Measurements from ENCODE around the gene PTPRE.

The PTPRE gene

DNA sequence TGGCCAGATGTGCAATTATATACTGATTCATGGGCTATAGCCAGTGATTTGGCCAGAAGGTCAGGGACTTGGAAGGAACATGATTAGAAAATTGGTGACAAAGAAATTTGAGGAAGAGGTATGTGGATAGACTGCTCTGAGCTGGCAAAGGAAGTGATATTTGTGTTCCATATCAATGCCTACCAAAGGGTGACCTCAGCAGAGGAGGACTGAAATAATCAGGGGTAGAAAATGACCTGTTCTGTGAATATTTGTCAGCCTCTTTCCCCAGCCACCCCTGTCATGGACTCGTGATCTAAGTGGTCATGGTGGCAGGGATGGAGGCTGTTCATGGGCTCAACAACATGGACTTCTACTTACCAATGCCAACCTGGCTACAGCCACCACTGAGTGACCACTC, 47.0 kb downstream of the PTPRE start:
- DNase-seq (ENCODE audit: low read depth) = no peak

DNA sequence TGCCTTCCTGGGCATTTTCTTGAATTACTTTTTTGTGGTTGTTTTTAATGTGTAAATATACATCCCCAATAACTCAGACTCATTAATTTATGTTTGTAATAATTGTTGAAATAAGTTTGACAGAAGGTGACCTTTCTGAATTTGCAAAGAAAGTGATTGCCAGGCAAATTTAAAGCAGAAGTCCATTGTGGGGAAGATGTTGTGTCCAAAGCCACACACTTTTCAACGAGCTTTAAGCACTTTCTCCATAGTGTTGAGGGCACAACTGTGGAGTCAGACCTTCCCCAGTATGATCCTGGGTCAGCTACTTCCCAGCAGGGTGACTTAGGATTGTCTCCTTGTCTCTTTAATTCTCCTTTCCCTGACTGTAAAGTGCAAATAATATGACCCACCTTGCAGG, 52.5 kb downstream of the PTPRE start:
- no peak for DNase-seq (ENCODE audit: low read depth)

DNA sequence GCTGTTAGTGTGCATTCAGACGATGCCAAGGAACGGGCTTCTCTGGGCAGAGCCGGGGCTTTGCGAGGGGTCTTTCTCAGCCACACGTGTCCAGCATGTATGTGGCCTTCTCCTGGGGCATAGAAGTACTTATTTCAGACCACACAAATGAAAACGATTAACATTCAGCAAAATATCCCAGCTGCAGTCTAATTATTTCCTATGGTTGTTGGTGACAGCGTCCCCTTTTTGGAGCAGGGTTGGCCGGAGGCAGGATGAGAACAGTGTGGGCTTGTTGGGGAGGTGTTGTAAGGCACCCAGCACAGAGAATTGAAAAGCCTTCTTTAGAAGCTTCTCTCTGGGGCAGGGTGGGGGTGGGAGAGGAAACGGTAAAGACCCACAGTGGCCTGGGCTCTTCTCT, 54.2 kb downstream of the PTPRE start:
- no peak for DNase-seq (ENCODE audit: low read depth)

DNA sequence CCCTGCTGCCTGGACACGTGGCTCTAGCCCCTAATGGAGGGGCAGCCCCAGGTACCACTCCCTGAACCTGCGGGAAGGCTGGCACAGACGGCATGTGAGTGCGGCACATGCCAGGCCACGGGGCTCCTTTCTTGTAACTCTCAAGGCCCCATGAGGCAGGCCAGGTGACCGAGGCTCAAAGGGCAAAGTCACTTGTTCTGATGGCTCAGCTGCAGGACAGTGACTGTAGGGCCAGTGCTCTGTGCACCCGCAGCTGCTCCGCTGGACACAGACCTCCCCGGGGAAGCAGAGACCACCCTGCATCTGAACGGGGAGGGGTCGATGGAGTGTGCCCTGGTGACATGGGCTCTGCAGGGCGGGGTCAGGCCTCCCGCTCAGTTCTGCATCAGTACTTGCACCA, 55.3 kb downstream of the PTPRE start:
- DNase-seq (ENCODE audit: low read depth) = no peak

DNA sequence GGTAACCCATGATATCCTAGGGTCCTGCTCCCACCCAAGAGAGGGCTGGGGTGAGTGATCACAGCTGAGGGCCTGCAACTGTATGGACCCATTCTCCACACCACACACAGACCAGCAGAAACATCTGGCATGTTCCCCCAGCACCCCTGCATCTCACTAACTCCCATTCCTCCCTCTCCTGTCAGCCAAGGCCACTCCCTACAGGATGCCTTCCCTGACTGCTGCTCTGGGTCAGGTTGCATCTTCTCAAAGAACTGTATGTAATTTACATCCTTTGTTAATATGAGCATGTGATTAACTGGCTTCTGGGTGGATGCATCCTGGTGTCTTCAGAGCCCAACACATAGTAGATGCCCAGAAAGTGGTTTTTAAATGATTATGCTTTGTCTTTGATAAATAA, 56.2 kb downstream of the PTPRE start:
- DNase-seq (ENCODE audit: low read depth) = no peak

DNA sequence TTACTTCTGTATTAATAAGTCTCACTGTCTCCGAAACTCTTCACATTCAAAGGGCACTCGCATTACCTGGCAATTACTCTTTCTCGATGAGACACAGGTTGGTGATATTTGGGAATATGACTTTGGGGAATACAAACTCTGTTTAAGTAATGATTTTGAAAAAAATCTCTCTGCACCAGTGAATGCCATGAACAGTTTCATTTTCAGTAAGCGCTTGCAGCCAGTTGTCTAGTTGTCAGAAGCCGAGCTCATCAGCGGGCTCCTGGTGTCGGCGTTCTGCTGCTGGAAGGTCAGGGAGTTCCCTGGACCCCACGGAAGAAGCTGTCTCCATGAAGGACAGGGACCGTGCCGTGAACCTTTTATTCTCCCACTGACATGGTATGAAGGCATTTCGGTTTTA, 57.7 kb downstream of the PTPRE start:
- no peak for DNase-seq (ENCODE audit: low read depth)

DNA sequence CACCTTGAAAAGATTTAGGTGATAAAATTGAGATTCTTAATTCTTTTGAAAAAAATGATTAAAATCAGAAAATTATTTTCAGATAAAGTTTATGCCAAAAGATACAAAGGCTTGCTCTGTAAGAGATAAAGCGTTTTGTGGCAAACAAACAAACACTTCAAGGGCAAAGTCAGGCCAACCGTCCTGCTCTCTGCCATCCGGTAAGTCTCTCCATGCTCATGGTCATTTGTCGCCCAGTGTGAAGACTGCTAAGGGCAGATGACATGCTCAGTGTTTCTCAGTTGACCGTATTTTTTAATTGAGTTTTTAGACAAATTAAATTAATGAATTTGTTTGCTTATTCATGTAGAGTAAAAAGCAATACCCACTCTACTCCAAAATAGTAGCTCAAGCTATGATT, 60.0 kb downstream of the PTPRE start:
- no peak for DNase-seq (ENCODE audit: low read depth)

DNA sequence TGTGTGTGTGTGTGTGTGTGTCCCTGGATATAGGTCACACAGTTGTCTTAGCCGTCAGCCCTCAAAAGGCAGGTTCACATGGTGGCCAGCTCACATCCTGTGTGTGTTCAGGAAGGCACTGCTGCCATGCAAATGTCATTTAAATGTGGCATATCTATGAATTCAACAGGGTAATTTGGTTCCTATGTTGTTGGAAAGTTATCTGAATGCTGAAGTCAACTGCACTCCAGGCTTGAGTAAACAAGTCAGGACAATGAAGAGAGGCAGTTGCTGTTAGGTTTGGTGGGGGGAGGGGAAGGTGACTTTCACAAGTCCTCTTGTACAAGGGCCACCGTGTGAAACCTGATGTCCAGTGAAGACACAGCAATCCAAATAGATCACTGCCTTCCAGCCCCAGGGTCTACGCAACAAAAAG, 61.1 kb downstream of the PTPRE start:
- no peak for DNase-seq (ENCODE audit: low read depth)

DNA sequence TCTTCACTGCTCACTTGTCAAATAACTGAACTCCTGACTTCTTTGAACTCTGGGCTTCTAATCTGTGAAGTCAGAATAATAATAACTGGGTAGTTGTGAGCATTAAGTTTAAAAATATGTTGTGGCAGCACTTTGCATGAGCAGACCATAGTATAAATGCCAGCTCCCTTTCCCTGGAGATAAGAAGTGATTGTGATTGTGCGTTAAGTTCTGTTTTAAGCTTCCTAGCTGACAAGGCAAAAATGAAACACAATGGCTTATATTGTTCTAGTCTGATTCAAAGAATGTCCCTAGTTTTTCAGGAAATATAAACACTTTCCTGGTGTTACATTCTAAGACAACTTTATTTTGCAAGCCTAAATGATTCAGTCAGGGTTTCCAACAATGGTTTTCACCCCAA, 61.8 kb downstream of the PTPRE start:
- DNase-seq (ENCODE audit: low read depth) = no peak

DNA sequence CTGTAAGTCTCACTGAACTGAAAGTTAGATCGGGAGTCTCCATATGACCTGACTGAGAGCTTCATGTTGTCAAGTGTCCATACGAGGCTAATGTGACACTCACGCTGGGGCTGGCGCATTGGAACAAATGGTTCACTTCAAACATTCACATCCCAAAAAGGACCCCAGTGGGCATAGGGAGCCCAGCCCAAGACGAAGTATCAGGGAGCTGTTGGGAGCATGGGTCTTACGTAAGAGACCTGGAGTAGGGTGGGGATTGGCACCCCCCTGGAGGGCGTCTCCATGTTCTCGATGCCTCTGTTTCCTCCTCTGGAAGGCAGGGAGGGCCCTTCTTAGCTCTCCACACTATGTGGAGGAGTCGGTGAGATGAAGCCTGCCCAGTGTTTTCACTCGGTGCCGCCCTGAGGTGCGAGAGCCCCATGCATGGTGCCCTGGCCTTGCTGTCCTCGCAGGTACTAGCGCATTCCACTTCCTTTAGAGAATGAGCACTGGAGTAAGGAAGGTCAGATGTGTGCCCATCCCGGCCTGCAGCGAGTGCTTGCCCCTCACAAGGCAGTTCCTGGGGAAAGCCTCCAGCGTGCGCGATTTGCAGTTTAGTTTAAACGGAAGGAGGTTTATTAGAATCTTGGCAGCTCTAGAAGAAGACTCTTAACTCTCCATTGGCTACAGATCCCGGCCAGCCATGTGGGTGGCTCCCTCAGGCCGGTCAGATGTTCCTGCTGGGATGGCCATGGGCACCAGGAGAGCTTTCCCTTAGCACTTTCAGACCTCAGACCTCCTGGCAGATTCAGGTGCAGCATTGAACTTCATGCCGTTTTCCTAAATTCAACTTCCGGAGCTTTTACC, 64.4 kb downstream of the PTPRE start:
- DNase-seq (ENCODE audit: low read depth) = no peak

DNA sequence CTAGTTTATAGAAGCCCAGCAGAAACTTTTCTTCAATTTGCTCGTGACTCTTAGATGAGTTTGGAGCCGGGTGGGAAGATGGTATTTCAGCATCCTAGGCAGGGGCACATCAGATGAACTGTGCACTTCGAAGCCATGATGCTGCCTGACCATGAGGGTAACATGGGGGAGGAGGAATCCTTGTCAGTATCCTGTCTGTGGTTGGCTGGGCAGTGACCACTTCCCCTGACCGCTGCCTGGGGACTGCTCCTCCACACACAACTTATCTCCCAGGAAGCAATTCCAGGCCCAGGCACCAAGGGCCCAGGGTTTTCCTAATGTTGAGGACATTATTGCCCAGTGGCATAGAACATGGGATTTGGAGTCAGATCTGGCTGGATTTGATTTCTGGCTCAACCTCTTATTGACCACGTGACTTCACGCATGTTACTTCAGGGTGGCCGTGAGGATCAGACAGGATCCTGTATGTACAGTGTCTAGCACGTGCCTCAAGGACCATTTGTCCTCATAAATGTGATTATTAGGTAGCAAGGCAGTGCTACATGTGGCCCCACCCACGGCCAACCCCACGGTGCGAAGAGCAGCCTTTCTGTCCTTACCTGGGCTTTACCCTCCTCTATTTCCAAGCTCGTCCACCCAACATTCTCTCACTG, 65.2 kb downstream of the PTPRE start:
- DNase-seq (ENCODE audit: low read depth) = no peak

DNA sequence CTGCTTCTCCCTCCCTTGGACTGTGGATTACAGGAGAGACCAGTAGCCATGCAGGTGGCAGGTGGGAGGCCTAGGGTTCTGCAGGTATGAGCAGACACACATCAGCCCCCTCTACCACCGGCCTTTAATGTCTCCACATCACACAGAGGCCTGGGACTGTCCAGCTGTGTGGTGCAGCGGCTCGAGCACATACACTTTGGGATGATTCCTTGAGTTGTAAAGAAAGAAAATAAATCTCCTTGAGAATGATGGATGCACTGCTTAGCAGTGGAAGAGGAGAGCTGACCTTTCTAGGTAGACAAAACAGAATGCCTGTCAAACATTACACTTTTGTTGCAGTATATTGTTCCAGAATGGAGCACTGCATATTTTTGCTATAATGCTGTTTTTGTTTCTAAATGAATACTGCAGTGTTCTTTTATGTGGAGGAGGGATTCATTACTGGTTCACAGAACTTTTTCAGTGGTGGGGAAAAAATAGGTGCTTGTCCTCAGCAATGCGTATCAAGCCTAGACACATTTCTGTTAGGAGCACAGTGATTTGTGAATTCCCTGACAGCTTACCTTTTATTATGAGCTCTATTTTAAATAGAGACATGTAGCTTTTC, 66.0 kb downstream of the PTPRE start:
- no peak for DNase-seq (ENCODE audit: low read depth)

DNA sequence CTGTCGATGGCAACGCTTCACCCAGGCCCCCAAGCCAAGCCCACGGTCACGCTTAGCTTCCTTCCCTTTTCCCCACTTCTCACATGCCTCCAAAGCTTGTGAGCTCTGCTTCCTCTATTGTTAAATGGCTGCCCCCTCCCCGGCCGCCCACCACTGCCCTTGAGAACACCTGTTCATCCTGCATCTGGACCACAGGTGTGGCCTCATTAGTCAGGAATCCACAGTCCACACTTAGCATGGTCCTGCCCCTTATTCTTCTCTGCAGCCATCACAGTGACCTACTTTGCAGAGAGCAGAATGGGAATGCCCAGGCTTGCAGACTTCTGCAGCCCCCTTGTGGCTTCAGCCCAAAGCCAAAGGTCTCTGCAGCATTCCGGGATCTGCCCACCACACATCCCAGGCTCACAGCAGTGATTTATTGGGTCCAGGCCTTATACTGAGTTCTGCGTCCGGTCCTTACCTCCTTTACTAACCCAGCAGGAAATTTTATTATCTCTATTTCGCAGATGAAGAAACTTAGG, 66.9 kb downstream of the PTPRE start:
- no peak for DNase-seq (ENCODE audit: low read depth)

DNA sequence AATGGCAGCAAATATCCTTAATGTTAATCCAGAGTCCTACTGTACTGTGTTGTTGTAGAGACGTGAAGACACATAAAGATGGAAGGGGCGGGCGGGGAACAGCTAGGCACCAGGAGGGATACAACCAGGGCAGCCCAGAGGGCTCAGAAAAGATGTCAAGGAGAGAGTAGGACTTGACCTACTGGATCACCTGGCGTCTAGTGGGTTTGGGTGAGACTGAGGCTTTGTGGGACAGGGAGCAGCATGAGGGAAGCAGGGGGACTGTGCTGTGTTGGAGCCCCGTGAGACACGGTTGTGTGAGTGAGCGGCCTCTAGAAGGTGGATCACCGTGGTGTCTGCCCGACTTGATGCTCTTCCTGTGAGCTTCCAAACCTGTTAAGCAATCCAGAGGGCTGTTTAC, 68.0 kb downstream of the PTPRE start:
- DNase-seq (ENCODE audit: low read depth) = no peak

DNA sequence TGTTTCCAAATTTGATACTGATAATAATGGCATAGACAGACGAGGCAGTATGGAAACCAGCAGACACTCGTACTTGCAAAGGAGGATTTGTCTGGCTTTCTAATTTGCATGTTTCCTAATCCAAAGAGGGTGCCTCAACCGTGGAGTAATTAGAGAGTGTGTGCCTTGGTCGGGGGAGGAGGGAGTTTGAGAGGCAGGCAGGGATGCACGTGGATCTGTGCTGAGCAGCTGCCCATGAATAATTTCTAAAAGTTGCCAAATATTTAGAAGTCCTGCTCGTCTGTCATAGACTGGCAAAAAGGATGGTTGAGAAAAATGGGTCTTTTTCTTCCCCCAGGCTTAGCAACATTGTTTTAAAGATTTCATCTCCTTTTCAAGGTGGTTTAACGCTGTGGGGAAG, 69.4 kb downstream of the PTPRE start:
- no peak for DNase-seq (ENCODE audit: low read depth)

DNA sequence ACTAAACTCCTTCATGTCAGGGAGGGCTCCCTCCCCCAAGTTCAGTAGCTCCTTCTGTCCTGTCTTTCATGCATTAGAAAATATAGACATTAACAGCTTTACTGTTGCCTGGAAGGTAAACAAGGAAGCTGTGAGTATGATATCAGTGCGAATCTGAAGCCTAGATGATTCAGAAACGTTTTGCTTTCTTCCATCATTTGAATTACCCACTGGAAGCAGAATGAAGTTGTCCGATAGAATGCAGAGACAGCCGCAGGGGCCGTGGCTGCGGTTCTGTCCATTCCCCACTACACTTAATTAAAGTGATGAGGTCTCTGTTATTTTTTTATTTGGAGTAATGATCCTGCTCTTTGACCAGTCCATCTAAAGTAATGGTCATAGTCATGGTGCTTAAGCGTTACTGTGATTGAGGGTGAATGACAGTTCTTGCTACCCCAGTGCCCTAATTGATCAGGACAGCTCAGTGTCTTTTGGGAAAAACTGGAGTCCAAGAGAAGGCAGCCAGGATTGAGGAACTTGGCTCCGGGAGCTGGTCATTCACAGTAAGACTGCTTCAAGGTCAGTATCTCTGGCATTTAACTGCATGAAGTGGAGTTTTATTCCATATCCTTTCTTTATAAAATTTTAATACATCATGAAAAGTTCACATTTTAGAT, 69.9 kb downstream of the PTPRE start:
- no peak for DNase-seq (ENCODE audit: low read depth)

DNA sequence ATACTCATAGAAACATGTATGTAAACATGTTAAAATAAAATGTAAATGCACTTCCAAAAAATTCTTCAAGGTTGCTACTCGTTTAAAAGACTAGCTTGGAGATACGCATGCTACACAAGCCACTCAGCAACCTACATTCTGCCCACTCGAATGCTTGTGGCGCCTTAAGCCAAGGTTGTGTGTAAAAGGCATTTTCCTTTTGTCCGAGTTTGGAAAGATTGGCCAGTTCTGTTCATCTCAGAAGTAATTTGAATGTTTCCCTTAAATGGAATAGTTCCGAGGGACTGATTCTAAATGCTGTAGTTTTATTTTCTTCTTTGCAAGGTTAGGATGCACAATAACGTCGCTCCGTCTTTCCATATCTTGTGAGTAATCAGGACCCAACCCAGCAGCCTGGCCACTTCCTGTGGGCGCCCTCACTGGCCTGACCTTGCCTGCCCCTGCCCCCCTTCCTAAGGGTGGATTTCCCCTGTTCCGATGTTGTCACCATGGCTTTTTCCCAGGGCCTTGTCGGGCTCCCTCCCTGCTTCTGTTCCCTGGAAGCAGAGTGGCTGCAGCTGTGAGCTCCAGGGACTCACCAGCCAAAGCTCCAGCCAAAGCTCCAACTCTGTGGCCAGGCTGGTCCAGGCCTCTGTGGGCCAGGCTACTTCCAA, 70.6 kb downstream of the PTPRE start:
- DNase-seq (ENCODE audit: low read depth) = no peak

DNA sequence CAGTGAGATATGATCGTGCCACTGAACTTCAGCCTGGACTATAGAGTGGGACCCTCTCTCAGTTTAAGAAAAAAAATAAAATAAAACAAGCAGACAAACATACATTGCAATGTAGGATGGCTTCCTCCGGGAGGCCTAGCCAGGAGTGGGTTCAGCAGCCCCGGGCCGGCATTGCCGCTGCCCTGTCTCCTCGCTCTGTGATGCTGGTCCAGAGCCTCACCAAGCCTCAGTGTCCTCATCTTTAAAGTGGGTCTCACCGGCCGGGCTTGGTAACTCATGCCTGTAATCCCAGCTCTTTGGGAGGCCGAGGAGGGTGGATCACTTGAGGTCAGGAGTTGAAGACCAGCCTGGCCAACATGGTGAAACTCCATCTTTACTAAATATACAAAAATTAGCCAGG, 71.6 kb downstream of the PTPRE start:
- no peak for DNase-seq (ENCODE audit: low read depth)

DNA sequence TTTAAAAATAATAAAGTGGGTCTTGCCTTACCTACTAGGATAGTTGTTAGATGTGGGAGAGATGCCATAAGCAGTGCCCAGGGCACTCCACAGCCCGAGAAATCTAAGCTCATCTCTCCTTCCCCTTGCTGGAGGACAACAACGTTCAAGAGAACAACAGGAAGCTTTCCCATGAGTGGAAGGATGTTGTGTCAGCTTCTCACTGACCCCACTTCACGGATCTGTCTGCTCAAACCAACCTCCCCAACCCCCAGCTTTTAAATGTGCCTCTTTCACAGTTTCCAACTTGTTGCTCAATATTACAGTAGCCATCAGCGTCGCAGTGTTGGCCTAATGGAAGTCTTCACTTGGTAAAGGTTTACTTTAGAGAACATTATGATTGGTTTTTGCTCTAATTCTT, 72.1 kb downstream of the PTPRE start:
- DNase-seq (ENCODE audit: low read depth) = no peak

DNA sequence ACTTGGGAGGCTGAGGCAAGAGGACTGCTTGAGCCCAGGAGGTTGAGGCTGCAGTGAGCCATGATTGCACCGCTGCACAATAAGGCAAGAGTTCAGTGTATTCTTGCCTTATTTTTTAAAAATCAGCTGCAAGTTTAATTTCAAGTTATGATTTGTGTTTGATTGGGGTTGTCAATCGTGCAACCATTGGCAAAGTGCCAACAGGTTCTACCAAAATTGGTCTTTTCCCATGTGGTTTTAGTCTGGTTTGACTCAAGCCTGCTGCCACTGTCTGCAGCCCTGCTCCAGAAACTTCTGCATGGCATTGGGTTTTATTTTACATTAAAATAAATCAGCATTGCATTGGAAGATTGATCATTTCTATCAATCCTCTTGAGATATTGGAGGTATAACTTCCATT, 72.7 kb downstream of the PTPRE start:
- no peak for DNase-seq (ENCODE audit: low read depth)

DNA sequence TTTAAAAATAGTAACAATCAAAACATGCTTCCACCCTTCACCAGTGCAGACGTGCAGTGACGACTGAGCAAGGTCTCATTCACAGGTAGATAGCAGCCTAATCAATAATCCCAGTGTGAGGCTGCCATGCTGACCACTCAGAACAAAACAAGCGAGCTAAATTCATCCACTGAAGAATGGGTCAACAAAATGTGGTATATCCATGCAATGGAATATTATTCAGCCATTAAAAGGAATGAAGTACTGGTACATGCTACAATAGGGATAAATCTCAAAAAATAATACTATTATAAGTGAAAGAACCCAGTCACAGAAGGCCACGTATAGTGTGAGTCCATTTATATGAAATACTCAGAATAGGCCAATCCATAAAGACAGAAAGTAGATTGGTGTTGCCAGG, 74.0 kb downstream of the PTPRE start:
- DNase-seq (ENCODE audit: low read depth) = no peak

DNA sequence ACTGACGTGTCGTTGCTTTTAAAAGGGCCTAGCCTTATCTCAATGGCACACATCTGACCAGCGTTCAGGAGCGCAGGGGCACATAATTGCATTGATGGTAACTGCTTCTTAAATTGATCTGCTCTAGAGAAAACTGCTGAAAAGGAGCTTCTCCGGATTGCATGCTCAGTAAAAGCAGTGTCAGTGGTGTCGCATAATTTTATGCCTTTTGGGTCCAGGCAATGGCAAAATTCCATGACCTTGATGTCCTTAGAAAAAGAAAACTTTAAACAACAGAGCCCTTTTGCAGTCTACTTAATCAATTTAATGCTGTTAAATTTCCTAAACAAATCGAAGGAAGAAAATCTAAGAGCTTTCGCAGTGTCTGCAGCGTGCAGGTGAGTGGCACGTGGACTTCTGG, 75.7 kb downstream of the PTPRE start:
- DNase-seq (ENCODE audit: low read depth) = no peak
